DMS53 (cell line): Measurements from ENCODE around the gene MGAT1.
"Not testable (repeated sequence)": the region's sequence is repeated elsewhere in the genome, so short reads cannot be mapped to it uniquely, and the experiment has no call there.

Experiments
- DNase-seq: peaks from one replicate; lab custom pipeline; 2025; lab: John Stamatoyannopoulos, UW

MGAT1 gene

GRCh38 chr5:180804129-180804618 lies 1.6 kb upstream of the MGAT1 start:
- DNase-seq = no peak

GRCh38 chr5:180803181-180804128 lies 849 bp upstream of the MGAT1 start:
- peak; percentile 48 for DNase-seq

GRCh38 chr5:180801596-180802324 lies 846 bp downstream of the MGAT1 start:
- DNase-seq = no peak

GRCh38 chr5:180799902-180800801 lies 2.5 kb downstream of the MGAT1 start:
- no peak for DNase-seq

GRCh38 chr5:180799194-180799593 lies 3.4 kb downstream of the MGAT1 start:
- peak; percentile 72 for DNase-seq

GRCh38 chr5:180798193-180798592 lies 4.4 kb downstream of the MGAT1 start:
- DNase-seq = no peak

- no peak for DNase-seq
These were observed 5.1 kb downstream of the MGAT1 start for GRCh38 chr5:180797256-180798192.

- no peak for DNase-seq
These were observed 6.8 kb downstream of the MGAT1 start for GRCh38 chr5:180795771-180796313.

GRCh38 chr5:180792965-180793287 lies 9.7 kb downstream of the MGAT1 start:
- no peak for DNase-seq

- DNase-seq = no peak
These were observed 10.2 kb downstream of the MGAT1 start for GRCh38 chr5:180792287-180792964.

- no peak for DNase-seq
These were observed 10.9 kb downstream of the MGAT1 start for GRCh38 chr5:180791611-180792213.

- no peak for DNase-seq
These were observed 12.1 kb downstream of the MGAT1 start for GRCh38 chr5:180790524-180790923.

GRCh38 chr5:180790020-180790419 lies 12.6 kb downstream of the MGAT1 start:
- no peak for DNase-seq

GRCh38 chr5:180788651-180789410 lies 13.8 kb downstream of the MGAT1 start:
- DNase-seq = not testable (repeated sequence)

- no peak for DNase-seq
These were observed 14.7 kb downstream of the MGAT1 start for GRCh38 chr5:180787711-180788431.

GRCh38 chr5:180786531-180787398 lies 15.8 kb downstream of the MGAT1 start:
- no peak for DNase-seq

GRCh38 chr5:180785794-180786221 lies 16.8 kb downstream of the MGAT1 start:
- no peak for DNase-seq
